ENCODE measurements around the gene CCDC169. TPM values are rescaled to one million over a fixed set of nuclear protein-coding genes. Genes with fewer than 3 reads are reported as not detected.

The CCDC169 gene
- total and polyA plus RNA-seq, 2 experiments from 2014 or later = 1.9 to 7.7 TPM

DNA sequence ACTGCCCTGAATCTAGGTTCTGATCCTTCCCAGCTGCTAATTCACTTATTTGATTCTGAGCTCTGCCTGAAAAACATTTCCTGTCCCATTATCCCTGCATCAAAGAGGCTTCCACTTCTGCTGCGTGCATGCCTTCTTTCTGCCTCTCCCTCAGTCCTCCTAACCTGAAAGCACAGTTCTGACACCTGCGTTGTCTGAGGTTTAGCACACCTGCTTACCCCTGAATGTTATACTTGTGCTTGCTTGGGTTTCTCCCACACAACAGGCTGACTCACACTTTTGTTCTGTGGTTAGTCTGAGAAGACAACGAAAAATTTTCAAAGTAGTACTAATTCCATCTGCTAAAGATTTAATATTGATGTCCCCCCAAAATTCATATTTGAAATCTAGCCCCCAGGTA, 80.2 kb downstream of the CCDC169 start:
- 83% methylated on average over 3 of the region's 3 CpGs for WGBS (ENCODE audit: low lambda C conversion rate, missing lambda C conversion rate)
- Histone ChIP-seq H3K36me3 (replicated peaks; ENCODE audit: insufficient read depth, low read depth) (no peaks in the 10 kb centered on the region), H3K27me3 (no peaks in the 10 kb centered on the region), H3K9me3 (ENCODE audit: low read depth) (no peaks in the 10 kb centered on the region), H3K27ac (no peak overlapping the region), H2AFZ (no peak overlapping the region), H3K4me1 (ENCODE audit: insufficient read depth) (no peaks in the 10 kb centered on the region), H3K4me3 (no peak overlapping the region), H3K9me2 (replicated peaks; ENCODE audit: insufficient read depth) (no peaks in the 10 kb centered on the region), H4K20me1 (ENCODE audit: insufficient read depth, poor library complexity, severe bottlenecking) (no peaks in the 10 kb centered on the region), H3K4me2 (no peak overlapping the region), H3K79me2 (no peaks in the 10 kb centered on the region)
- TF ChIP-seq EZH2 (IDR thresholded peaks at IDR 0.05; ENCODE audit: borderline replicate concordance) (no peak), EZH2phosphoT487 (IDR thresholded peaks at IDR 0.05; ENCODE audit: low read depth, severe bottlenecking, unreplicated experiment) (no peak)
- TF ChIP-seq, protein P1, sequence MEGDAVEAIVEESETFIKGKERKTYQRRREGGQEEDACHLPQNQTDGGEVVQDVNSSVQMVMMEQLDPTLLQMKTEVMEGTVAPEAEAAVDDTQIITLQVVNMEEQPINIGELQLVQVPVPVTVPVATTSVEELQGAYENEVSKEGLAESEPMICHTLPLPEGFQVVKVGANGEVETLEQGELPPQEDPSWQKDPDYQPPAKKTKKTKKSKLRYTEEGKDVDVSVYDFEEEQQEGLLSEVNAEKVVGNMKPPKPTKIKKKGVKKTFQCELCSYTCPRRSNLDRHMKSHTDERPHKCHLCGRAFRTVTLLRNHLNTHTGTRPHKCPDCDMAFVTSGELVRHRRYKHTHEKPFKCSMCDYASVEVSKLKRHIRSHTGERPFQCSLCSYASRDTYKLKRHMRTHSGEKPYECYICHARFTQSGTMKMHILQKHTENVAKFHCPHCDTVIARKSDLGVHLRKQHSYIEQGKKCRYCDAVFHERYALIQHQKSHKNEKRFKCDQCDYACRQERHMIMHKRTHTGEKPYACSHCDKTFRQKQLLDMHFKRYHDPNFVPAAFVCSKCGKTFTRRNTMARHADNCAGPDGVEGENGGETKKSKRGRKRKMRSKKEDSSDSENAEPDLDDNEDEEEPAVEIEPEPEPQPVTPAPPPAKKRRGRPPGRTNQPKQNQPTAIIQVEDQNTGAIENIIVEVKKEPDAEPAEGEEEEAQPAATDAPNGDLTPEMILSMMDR (IDR thresholded peaks at IDR 0.05; ENCODE audit: poor library complexity) = no peak
- DNase-seq (ENCODE audit: low spot score) = no peak

- no peaks in the 10 kb centered on the region for H3K9me2 ChIP-seq (replicated peaks; ENCODE audit: insufficient read depth)
- WGBS (ENCODE audit: low lambda C conversion rate, missing lambda C conversion rate) = 96% methylated on average over 40 of the region's 53 CpGs
- no peak within 1 kb of the TSS for H2AFZ ChIP-seq
- H3K9me3 ChIP-seq (ENCODE audit: low read depth) = no peaks in the 10 kb centered on the region
- H3K27me3 ChIP-seq = no peaks in the 10 kb centered on the region
- DNase-seq (ENCODE audit: low spot score) = no peak
- H3K4me1 ChIP-seq (ENCODE audit: insufficient read depth) = no peaks in the 10 kb centered on the region
- H3K4me2 ChIP-seq = no peak within 1 kb of the TSS
- H4K20me1 ChIP-seq (ENCODE audit: insufficient read depth, poor library complexity, severe bottlenecking) = no peaks in the 10 kb centered on the region
- no peaks in the 10 kb centered on the region for H3K79me2 ChIP-seq
- TF ChIP-seq, protein P1 (IDR thresholded peaks at IDR 0.05; ENCODE audit: poor library complexity) = no peak
- TF ChIP-seq EZH2phosphoT487 (IDR thresholded peaks at IDR 0.05; ENCODE audit: low read depth, severe bottlenecking, unreplicated experiment) (no peak), EZH2 (IDR thresholded peaks at IDR 0.05; ENCODE audit: borderline replicate concordance) (no peak)
- H3K4me3 ChIP-seq = no peak within 1 kb of the TSS
- no peak within 1 kb of the TSS for H3K27ac ChIP-seq
- no peaks in the 10 kb centered on the region for H3K36me3 ChIP-seq (replicated peaks; ENCODE audit: insufficient read depth, low read depth)
These were observed 83.3 kb downstream of the CCDC169 start, which contains the start of gene SOHLH2 for GRCh38 chr13:36214163-36214921. Gene SOHLH2, minus strand, starts transcription at chr13:36214556. Its CDS starts 30 bp downstream, at chr13:36214526.

- Histone ChIP-seq H3K4me3 (no peak overlapping the region), H3K4me2 (no peak overlapping the region), H3K27ac (no peak overlapping the region), H3K79me2 (no peaks in the 10 kb centered on the region), H3K4me1 (ENCODE audit: insufficient read depth) (no peaks in the 10 kb centered on the region), H3K27me3 (no peaks in the 10 kb centered on the region), H3K9me3 (ENCODE audit: low read depth) (no peaks in the 10 kb centered on the region), H3K9me2 (replicated peaks; ENCODE audit: insufficient read depth) (no peaks in the 10 kb centered on the region), H4K20me1 (ENCODE audit: insufficient read depth, poor library complexity, severe bottlenecking) (no peaks in the 10 kb centered on the region), H3K36me3 (replicated peaks; ENCODE audit: insufficient read depth, low read depth) (no peaks in the 10 kb centered on the region), H2AFZ (no peak overlapping the region)
- no peak for TF ChIP-seq EZH2 (IDR thresholded peaks at IDR 0.05; ENCODE audit: borderline replicate concordance)
- TF ChIP-seq, protein P1 (IDR thresholded peaks at IDR 0.05; ENCODE audit: poor library complexity) = no peak
- no peak for TF ChIP-seq EZH2phosphoT487 (IDR thresholded peaks at IDR 0.05; ENCODE audit: low read depth, severe bottlenecking, unreplicated experiment)
- no peak for DNase-seq (ENCODE audit: low spot score)
- WGBS (ENCODE audit: low lambda C conversion rate, missing lambda C conversion rate) = 64% methylated on average over 3 of the region's 3 CpGs
These were observed 84.8 kb downstream of the CCDC169 start for GRCh38 chr13:36212789-36213188.

Data from hepatocyte (in vitro differentiated cells).